OCI-LY3 (cell line): ENCODE results near the gene HPRT1.

Experiments used
- EZH2phosphoT487 ChIP-seq: fragments of 200-600 bp; shearing (Covaris generic); IDR thresholded peaks from 2 replicates; pipeline ENCODE4 v1.6.1; 2018; ENCODE audit warnings: antibody characterized with exemption, mixed run types, low read depth
- TF ChIP-seq, protein P1 (sequence below): fragments of 200-600, 300-600 bp; sonication (generic); IDR thresholded peaks from 2 replicates; pipeline ENCODE4 v1.5.1; 2014; ENCODE audit warnings: antibody characterized with exemption, low read length, low read depth

DNA sequence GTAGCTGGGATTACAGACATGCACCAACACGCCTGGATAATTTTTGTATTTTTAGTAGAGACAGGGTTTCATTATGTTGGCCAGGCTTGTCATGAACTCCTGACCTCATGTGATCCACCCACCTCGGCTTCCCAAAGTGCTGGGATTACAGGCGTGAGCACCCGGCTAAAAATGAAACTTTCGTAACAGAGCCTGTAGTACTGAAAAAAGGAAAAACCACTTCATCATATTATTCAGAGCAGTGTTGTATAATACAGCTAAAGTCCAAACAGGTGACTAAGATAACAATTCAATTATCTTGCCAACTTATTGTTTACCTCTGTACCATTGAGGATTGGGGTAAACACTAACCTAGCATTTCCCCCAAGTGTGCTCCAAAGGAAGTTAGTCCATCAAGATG lies 43.9 kb upstream of the HPRT1 start:
- TF ChIP-seq, protein P1, sequence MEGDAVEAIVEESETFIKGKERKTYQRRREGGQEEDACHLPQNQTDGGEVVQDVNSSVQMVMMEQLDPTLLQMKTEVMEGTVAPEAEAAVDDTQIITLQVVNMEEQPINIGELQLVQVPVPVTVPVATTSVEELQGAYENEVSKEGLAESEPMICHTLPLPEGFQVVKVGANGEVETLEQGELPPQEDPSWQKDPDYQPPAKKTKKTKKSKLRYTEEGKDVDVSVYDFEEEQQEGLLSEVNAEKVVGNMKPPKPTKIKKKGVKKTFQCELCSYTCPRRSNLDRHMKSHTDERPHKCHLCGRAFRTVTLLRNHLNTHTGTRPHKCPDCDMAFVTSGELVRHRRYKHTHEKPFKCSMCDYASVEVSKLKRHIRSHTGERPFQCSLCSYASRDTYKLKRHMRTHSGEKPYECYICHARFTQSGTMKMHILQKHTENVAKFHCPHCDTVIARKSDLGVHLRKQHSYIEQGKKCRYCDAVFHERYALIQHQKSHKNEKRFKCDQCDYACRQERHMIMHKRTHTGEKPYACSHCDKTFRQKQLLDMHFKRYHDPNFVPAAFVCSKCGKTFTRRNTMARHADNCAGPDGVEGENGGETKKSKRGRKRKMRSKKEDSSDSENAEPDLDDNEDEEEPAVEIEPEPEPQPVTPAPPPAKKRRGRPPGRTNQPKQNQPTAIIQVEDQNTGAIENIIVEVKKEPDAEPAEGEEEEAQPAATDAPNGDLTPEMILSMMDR = no peak
- no peak for TF ChIP-seq EZH2phosphoT487
